Astrocyte (in vitro differentiated cells and primary cell): ENCODE measurements around the gene FMO1. TPM values are rescaled to one million over a fixed set of nuclear protein-coding genes. Genes with fewer than 3 reads are reported as not detected.

Experiments
- DNase-seq: peaks from one replicate; pipeline ENCODE4 v3.0.0-alpha.2; 2010; ENCODE audit warnings: low read depth
- FAIRE-seq: peaks from 2 replicates; lab custom pipeline; 2011; peaks lifted over from hg19 to GRCh38; lab: Jason Lieb, UNC
- H2AFZ ChIP-seq: 2 replicates; pipeline ENCODE4 v1.6.0; 2012; ENCODE audit warnings: low read depth, low read length, inconsistent platforms
- H3K27ac ChIP-seq: 2 replicates; pipeline ENCODE4 v1.5.1; 2011; ENCODE audit warnings: low read depth, low read length, inconsistent platforms
- H3K27me3 ChIP-seq: 2 replicates; pipeline ENCODE4 v1.6.0; 2011; ENCODE audit warnings: low read length, inconsistent platforms; ENCODE audit not compliant: insufficient read depth
- H3K36me3 ChIP-seq: 2 replicates; pipeline ENCODE4 v1.5.1; 2011; ENCODE audit warnings: low read length, inconsistent platforms; ENCODE audit not compliant: insufficient read depth
- H3K4me1 ChIP-seq: 2 replicates; pipeline ENCODE4 v1.5.1; 2011; ENCODE audit warnings: low read length, inconsistent platforms; ENCODE audit not compliant: insufficient read depth
- H3K4me2 ChIP-seq: 2 replicates; pipeline ENCODE4 v1.6.0; 2012; ENCODE audit warnings: low read length, inconsistent platforms
- H3K4me3 ChIP-seq: 2 replicates; pipeline ENCODE4 v1.5.1; 2011; ENCODE audit warnings: low read depth, mild to moderate bottlenecking, low read length, inconsistent platforms; ENCODE audit not compliant: insufficient read depth
- H3K79me2 ChIP-seq: 2 replicates; pipeline ENCODE4 v1.6.0; 2012; ENCODE audit warnings: mild to moderate bottlenecking, low read length, inconsistent platforms; ENCODE audit not compliant: insufficient read depth
- H3K9ac ChIP-seq: 2 replicates; pipeline ENCODE4 v1.6.0; 2012; ENCODE audit warnings: mild to moderate bottlenecking, low read length, inconsistent platforms
- H3K9me3 ChIP-seq: 2 replicates; pipeline ENCODE4 v1.5.1; 2012; ENCODE audit warnings: low read depth, mild to moderate bottlenecking, low read length, inconsistent platforms; ENCODE audit not compliant: insufficient read depth
- H4K20me1 ChIP-seq: 2 replicates; pipeline ENCODE4 v1.6.0; 2012; ENCODE audit warnings: low read length, inconsistent platforms; ENCODE audit not compliant: insufficient read depth
- H3K27ac Mint-ChIP-seq: one replicate; pipeline ENCODE4 v1.8.0; 2021; ENCODE audit warnings: mild to moderate bottlenecking, mixed read lengths; ENCODE audit not compliant: unreplicated experiment
- H3K27me3 Mint-ChIP-seq: one replicate; pipeline ENCODE4 v1.8.0; 2021; ENCODE audit warnings: low read depth, mixed read lengths; ENCODE audit not compliant: unreplicated experiment
- H3K36me3 Mint-ChIP-seq: one replicate; pipeline ENCODE4 v1.8.0; 2021; ENCODE audit warnings: low read depth, mixed read lengths; ENCODE audit not compliant: unreplicated experiment
- H3K4me1 Mint-ChIP-seq: one replicate; pipeline ENCODE4 v1.8.0; 2021; ENCODE audit warnings: low read depth, mixed read lengths; ENCODE audit not compliant: unreplicated experiment
- H3K4me3 Mint-ChIP-seq: one replicate; pipeline ENCODE4 v1.8.0; 2021; ENCODE audit warnings: mild to moderate bottlenecking, moderate library complexity, mixed read lengths; ENCODE audit not compliant: unreplicated experiment
- H3K9me3 Mint-ChIP-seq: one replicate; pipeline ENCODE4 v1.8.0; 2021; ENCODE audit warnings: mild to moderate bottlenecking, mixed read lengths; ENCODE audit not compliant: unreplicated experiment
- CTCF ChIP-seq: IDR thresholded peaks from 2 replicates; pipeline ENCODE4 v1.5.1; 2011; ENCODE audit warnings: low read depth, mild to moderate bottlenecking, inconsistent platforms, low read length, moderate library complexity; ENCODE audit not compliant: insufficient read depth
- EZH2 ChIP-seq: IDR thresholded peaks from 2 replicates; pipeline ENCODE4 v1.6.1; 2012; ENCODE audit warnings: mild to moderate bottlenecking, low read length, inconsistent platforms; ENCODE audit not compliant: insufficient read depth
- total RNA-seq: library from RNA; stranded (reverse); gene quantifications from 2 replicates; pipeline ENCODE4 v1.2.1, GENCODE V29; 2021

FMO1 gene
- total RNA-seq, 1 donor from 2014 or later = not detected

GRCh38 chr1:171219346-171220080, 28.8 kb upstream of the FMO1 start:
- peak; percentile 73 for FAIRE-seq
- Mint-ChIP-seq H3K4me1 (peaks cover 42% of the 10 kb centered on the region), H3K9me3 (no peaks in the 10 kb centered on the region), H3K27ac (peak overlapping the region; percentile 99), H3K36me3 (no peaks in the 10 kb centered on the region), H3K27me3 (no peaks in the 10 kb centered on the region), H3K4me3 (no peak overlapping the region)
- H3K36me3 ChIP-seq = no peaks in the 10 kb centered on the region
- no peak overlapping the region for H3K4me3 ChIP-seq
- no peaks in the 10 kb centered on the region for H4K20me1 ChIP-seq
- DNase-seq = peak; percentile 64
- H2AFZ ChIP-seq = no peak overlapping the region
- H3K27ac ChIP-seq = peak overlapping the region; percentile 93
- H3K27me3 ChIP-seq = peaks cover 2% of the 10 kb centered on the region
- H3K4me1 ChIP-seq = peaks cover 30% of the 10 kb centered on the region
- no peaks in the 10 kb centered on the region for H3K9me3 ChIP-seq
- peak overlapping the region; percentile 82 for H3K4me2 ChIP-seq
- H3K79me2 ChIP-seq = no peaks in the 10 kb centered on the region
- H3K9ac ChIP-seq = peak overlapping the region; percentile 79
- TF ChIP-seq CTCF (no peak), EZH2 (no peak)

- H3K4me3 ChIP-seq = peak overlapping the region; percentile 47
- H3K9ac ChIP-seq = peak overlapping the region; percentile 79
- H3K79me2 ChIP-seq = no peaks in the 10 kb centered on the region
- H4K20me1 ChIP-seq = no peaks in the 10 kb centered on the region
- Mint-ChIP-seq H3K9me3 (no peaks in the 10 kb centered on the region), H3K27me3 (no peaks in the 10 kb centered on the region), H3K36me3 (no peaks in the 10 kb centered on the region), H3K4me1 (peaks cover 42% of the 10 kb centered on the region), H3K27ac (peak overlapping the region; percentile 99), H3K4me3 (no peak overlapping the region)
- H3K27ac ChIP-seq = peak overlapping the region; percentile 93
- peaks cover 30% of the 10 kb centered on the region for H3K4me1 ChIP-seq
- TF ChIP-seq EZH2 (no peak), CTCF (no peak)
- H3K27me3 ChIP-seq = no peaks in the 10 kb centered on the region
- H2AFZ ChIP-seq = no peak overlapping the region
- DNase-seq (peak; percentile 95), FAIRE-seq (no peak)
- H3K36me3 ChIP-seq = no peaks in the 10 kb centered on the region
- no peaks in the 10 kb centered on the region for H3K9me3 ChIP-seq
- H3K4me2 ChIP-seq = peak overlapping the region; percentile 82
Measured at GRCh38 chr1:171220081-171220420, 28.2 kb upstream of the FMO1 start.

- peak overlapping the region; percentile 16 for H2AFZ ChIP-seq
- Mint-ChIP-seq H3K27ac (peak overlapping the region; percentile 99), H3K9me3 (no peaks in the 10 kb centered on the region), H3K4me3 (peak overlapping the region; percentile 77), H3K36me3 (no peaks in the 10 kb centered on the region), H3K27me3 (no peaks in the 10 kb centered on the region), H3K4me1 (peaks cover 42% of the 10 kb centered on the region)
- no peaks in the 10 kb centered on the region for H3K9me3 ChIP-seq
- H3K27me3 ChIP-seq = no peaks in the 10 kb centered on the region
- no peak for TF ChIP-seq CTCF
- no peak for TF ChIP-seq EZH2
- H4K20me1 ChIP-seq = no peaks in the 10 kb centered on the region
- H3K4me2 ChIP-seq = peak overlapping the region; percentile 82
- no peaks in the 10 kb centered on the region for H3K36me3 ChIP-seq
- H3K4me1 ChIP-seq = peaks cover 30% of the 10 kb centered on the region
- no peaks in the 10 kb centered on the region for H3K79me2 ChIP-seq
- no peak for FAIRE-seq
- peak overlapping the region; percentile 79 for H3K9ac ChIP-seq
- peak overlapping the region; percentile 93 for H3K27ac ChIP-seq
- peak overlapping the region; percentile 47 for H3K4me3 ChIP-seq
- peak; percentile 65 for DNase-seq
Measured at GRCh38 chr1:171220581-171221054, 27.7 kb upstream of the FMO1 start.
